Superior temporal gyrus (tissue), 1 donor: Measurements from ENCODE around the gene AGTPBP1.

ENCODE experiments used
- DNase-seq: peaks from one replicate; pipeline ENCODE4 v3.0.0-alpha.2; 2016; ENCODE audit errors: extremely low spot score

Gene AGTPBP1

DNA sequence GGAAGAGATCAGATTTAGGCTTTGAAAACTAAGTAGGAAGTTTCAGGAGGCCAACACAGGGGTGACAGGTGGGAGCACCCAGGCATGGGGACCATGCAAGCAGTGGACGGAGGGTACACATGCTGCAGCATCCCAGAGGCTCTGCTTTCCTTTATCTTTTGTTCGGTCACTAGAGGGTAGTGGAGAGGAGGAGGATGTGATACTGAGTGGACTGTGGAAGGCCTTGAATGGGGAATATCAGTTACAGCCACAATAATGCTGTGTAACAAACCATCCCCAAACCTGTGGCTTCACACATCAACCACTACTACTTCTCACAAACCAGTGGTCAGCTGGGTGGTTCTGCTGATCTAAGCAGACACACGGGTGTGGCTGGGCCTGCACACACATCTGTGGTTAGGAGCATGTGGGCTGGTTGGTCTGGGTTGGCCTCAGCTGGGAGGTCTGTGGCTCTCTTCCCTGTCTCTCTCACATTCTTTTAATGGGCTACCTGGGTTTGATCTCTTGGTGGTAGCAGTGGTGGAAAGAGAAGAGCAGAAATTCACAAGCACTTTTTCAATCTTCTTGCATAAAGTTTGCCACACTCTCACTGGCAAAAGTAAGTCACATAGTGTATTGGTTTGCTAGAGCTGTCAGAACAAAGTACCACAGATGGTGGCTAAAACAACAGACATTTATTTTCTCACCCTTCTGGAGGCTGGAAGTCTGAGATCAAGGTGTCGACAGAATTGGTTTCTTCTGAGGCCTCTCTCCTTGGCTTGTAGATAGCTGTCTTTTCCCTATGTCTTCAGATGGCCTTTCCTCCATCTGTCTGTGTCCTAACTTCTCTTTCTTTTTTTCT, 238.7 kb downstream of the AGTPBP1 start:
- DNase-seq, result no peak

DNA sequence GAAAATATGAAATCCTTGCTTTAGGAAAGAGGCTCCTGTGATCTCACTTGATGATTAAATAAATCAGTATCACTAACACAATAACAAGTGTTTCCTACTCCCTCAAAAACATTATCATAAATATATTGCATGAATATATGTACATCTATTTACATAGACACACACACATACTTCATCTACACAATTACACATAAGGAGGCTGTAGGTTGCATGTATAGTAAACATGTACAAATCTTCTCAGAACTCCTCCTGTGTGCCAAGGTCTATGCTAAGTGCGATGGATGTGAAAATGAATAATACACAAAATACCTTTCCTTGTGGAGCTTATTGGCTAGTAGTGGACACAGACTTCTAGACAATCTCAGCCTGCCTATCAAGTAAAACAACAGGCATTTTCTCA, 239.9 kb downstream of the AGTPBP1 start:
- DNase-seq, result no peak

DNA sequence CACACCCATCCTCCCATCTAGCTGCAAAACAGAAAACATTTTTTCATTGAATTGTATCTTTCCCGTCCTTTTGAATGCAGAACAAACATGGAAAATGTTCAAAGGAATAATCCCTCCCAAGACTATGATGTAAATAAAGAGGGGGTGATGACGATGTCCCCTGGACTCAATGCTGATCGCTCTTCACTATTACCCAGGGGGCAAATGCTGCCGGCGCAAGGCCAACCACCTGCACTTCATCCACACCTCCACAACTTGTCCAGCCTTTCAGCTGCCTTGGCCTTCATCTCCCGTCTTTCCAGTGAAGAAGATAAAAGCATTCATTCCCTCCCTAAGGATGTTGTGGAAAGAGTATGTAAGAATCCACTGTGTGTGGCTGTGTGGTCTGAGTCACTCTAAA, 240.3 kb downstream of the AGTPBP1 start:
- DNase-seq, result no peak
